K562 (cell line): ENCODE data around the gene GAPDH. TPM values are rescaled to one million over a fixed set of nuclear protein-coding genes. Genes with fewer than 3 reads are reported as not detected.

ENCODE experiments used
- BCOR ChIP-seq: fragments of 450-650 bp; IDR thresholded peaks from 2 replicates; pipeline ENCODE4 v1.6.1; 2016
- BRD4 ChIP-seq: fragments of 200-600 bp; sonication (generic); IDR thresholded peaks from 2 replicates; pipeline ENCODE4 v1.6.1; 2017; ENCODE audit warnings: inconsistent platforms
- CBX5 ChIP-seq: IDR thresholded peaks from 2 replicates; pipeline ENCODE4 v1.6.1; 2014; ENCODE audit warnings: low read depth, borderline replicate concordance
- CREB1 ChIP-seq, 2 experiments: sonication (generic) in 1 of 2; formaldehyde crosslinking in 1 of 2; IDR thresholded peaks; 2 replicates each; pipeline versions ENCODE4 v1.6.1 to v1.8.0; 2012 to 2022; ENCODE audit warnings: inconsistent platforms in 1 of 2, mild to moderate bottlenecking in 1 of 2, missing genetic modification reagents in 1 of 2, moderate library complexity in 1 of 2
- CSDE1 ChIP-seq, 2 experiments: fragments of 450-650 bp; IDR thresholded peaks; 2 replicates each; pipeline ENCODE4 v1.6.1; 2016; ENCODE audit warnings: mild to moderate bottlenecking in 1 of 2
- FOXA1 ChIP-seq: fragments of 450-650 bp; IDR thresholded peaks from 2 replicates; pipeline ENCODE4 v1.6.1; 2016; ENCODE audit warnings: mild to moderate bottlenecking, borderline replicate concordance
- FOXK1 ChIP-seq: sonication (generic); formaldehyde crosslinking; IDR thresholded peaks from 2 replicates; pipeline ENCODE4 v1.8.0; 2022; ENCODE audit warnings: missing genetic modification reagents, mild to moderate bottlenecking, borderline replicate concordance
- HDAC6 ChIP-seq: IDR thresholded peaks from 2 replicates; pipeline ENCODE4 v1.6.1; 2012; ENCODE audit warnings: low read depth, mild to moderate bottlenecking, control low read depth, inconsistent platforms, low read length, moderate library complexity
- JUN ChIP-seq, 2 experiments: sonication (generic) in 1 of 2; formaldehyde crosslinking in 1 of 2; IDR thresholded peaks; 2 replicates each; pipeline versions ENCODE4 v1.6.1 to v1.8.0; 2012 to 2022; ENCODE audit warnings: borderline replicate concordance in 2 of 2, mild to moderate bottlenecking in 2 of 2, improper control_type of control experiment in 1 of 2, low read depth in 1 of 2, low read length in 1 of 2, missing genetic modification reagents in 1 of 2
- KAT8 ChIP-seq: fragments of 450-650 bp; IDR thresholded peaks from 2 replicates; pipeline ENCODE4 v1.6.1; 2016; ENCODE audit warnings: low read depth, mild to moderate bottlenecking
- NR2F6 ChIP-seq: fragments of 450-650 bp; formaldehyde crosslinking; IDR thresholded peaks from 2 replicates; pipeline ENCODE4 v1.4.0; 2020; ENCODE audit warnings: mild to moderate bottlenecking
- PHF20 ChIP-seq: fragments of 450-650 bp; IDR thresholded peaks from 2 replicates; pipeline ENCODE4 v1.6.1; 2018; ENCODE audit not compliant: partially characterized antibody
- POLR2B ChIP-seq: fragments of 450-650 bp; IDR thresholded peaks from 2 replicates; pipeline ENCODE4 v1.6.1; 2018; ENCODE audit warnings: low read depth; ENCODE audit not compliant: partially characterized antibody
- SAFB2 ChIP-seq: fragments of 200-400 bp; formaldehyde crosslinking; IDR thresholded peaks from 2 replicates; pipeline ENCODE4 v1.6.1; 2018; ENCODE audit warnings: borderline replicate concordance, low read length, low read depth, moderate library complexity; ENCODE audit not compliant: severe bottlenecking
- SMARCC2 ChIP-seq: fragments of 450-650 bp; IDR thresholded peaks from 2 replicates; pipeline ENCODE4 v1.6.1; 2017; ENCODE audit warnings: antibody characterized with exemption, moderate library complexity, mild to moderate bottlenecking, low read depth
- SP2 ChIP-seq: IDR thresholded peaks from 2 replicates; pipeline ENCODE4 v1.6.1; 2011; ENCODE audit warnings: mild to moderate bottlenecking, low read depth, low read length, moderate library complexity; ENCODE audit not compliant: poor library complexity, severe bottlenecking; ENCODE audit errors: extremely low read depth
- SRSF9 ChIP-seq: fragments of 200-400 bp; formaldehyde crosslinking; IDR thresholded peaks from 2 replicates; pipeline ENCODE4 v1.6.1; 2017; ENCODE audit warnings: low read depth, low read length, borderline replicate concordance
- XRCC3 ChIP-seq: fragments of 450-650 bp; IDR thresholded peaks from 2 replicates; pipeline ENCODE4 v1.6.1; 2017; ENCODE audit warnings: mild to moderate bottlenecking, moderate library complexity
- ZNF583 ChIP-seq: fragments of 250-450 bp; sonication (Bioruptor Pico); IDR thresholded peaks from 2 replicates; pipeline ENCODE4 v1.4.0; 2020
- ZNF586 ChIP-seq: fragments of 450-650 bp; formaldehyde crosslinking; conservative IDR thresholded peaks from 2 replicates; pipeline ENCODE4 v1.4.0; 2020; ENCODE audit warnings: mild to moderate bottlenecking, moderate library complexity
- ZSCAN32 ChIP-seq: fragments of 450-650 bp; formaldehyde crosslinking; IDR thresholded peaks from 2 replicates; pipeline ENCODE4 v1.4.0; 2020; ENCODE audit warnings: mild to moderate bottlenecking, moderate library complexity
- polyA plus RNA-seq, 8 experiments: library from polyadenylated mRNA; depleted of rRNA in 4 of 8; stranded (reverse) in 5 of 8; unstranded in 3 of 8; fragments of >200 nt; fragmentation: Nextera tagmentation in 2 of 8; fragmentation: Illumina TruSeq in 1 of 8; extraction: Ambion mirVana in 2 of 8; extraction: Trizol in 1 of 8; gene quantifications; 2 replicates each; pipeline versions ENCODE4 v1.2.1 to v1.2.3, GENCODE V29; 2011 to 2014; ENCODE audit warnings: inconsistent platforms in 1 of 8, missing spikeins in 1 of 8
- total RNA-seq, 7 experiments: library from RNA; depleted of rRNA in 6 of 7; stranded (reverse); fragments of >200 nt in 6 of 7; fragmentation: Illumina TruSeq in 2 of 7; extraction: Trizol in 2 of 7; gene quantifications; 2 replicates each; pipeline versions ENCODE4 v1.2.1 to v1.2.3, GENCODE V29; 2011 to 2021; ENCODE audit warnings: low replicate concordance in 1 of 7
- TF ChIP-seq, protein P1 (sequence below): sonication (generic); formaldehyde crosslinking; IDR thresholded peaks from 2 replicates; pipeline ENCODE4 v1.8.0; 2023; ENCODE audit warnings: mild to moderate bottlenecking, missing genetic modification reagents
- TF ChIP-seq, protein P2 (sequence below): fragments of 250-450 bp; sonication (Bioruptor Pico); IDR thresholded peaks from 2 replicates; pipeline ENCODE4 v1.4.0; 2020; ENCODE audit warnings: mild to moderate bottlenecking, moderate library complexity
- TF ChIP-seq, protein P3 (sequence below): fragments of 450-650 bp; IDR thresholded peaks from 2 replicates; pipeline ENCODE4 v1.6.1; 2016; ENCODE audit warnings: low read depth, mild to moderate bottlenecking, moderate library complexity

GAPDH gene
- total and polyA plus RNA-seq, 9 of the 15 experiments (the other 6 are each of a cell fraction or from before 2014, with no cell fraction given) = 2,206 to 6,793 (median 4,217) TPM

DNA sequence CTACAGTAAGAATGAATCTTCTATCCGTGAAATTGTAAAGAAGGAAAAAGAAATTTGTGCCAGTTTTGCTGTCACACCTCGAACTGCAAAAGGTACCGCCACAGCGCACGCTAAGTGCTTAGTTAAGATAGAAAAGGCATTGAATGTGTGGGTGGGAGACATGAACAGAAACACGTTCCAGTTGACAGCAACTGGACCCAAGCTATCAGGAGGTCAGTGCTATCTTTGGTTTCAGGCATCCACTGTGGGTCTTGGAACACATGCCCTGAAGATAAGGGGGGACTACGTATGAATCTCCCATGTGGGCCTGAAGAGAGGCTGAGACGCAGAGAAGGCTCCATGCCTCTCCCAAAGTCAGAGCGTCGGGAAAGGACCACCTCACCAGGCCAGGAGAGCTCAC is 11.7 kb downstream of the GAPDH start (continued):
- TF ChIP-seq BCOR = peak; percentile 73; the same call in 1 of the 2 replicates
- TF ChIP-seq ZSCAN32 (CRISPR knock-in tag) = no peak
- TF ChIP-seq SMARCC2 = 0 out of 2 replicates have a peak, but pooled peaks have one; percentile 33
- no peak for TF ChIP-seq CREB1 (IDR thresholded peaks at IDR 0.05)
- no peak for TF ChIP-seq CREB1 (CRISPR knock-in tag; IDR thresholded peaks at IDR 0.05)
- TF ChIP-seq NR2F6 (CRISPR knock-in tag) = no peak
- TF ChIP-seq KAT8 = no peak
- TF ChIP-seq XRCC3 = no peak
- TF ChIP-seq ZNF586 (CRISPR knock-in tag) = no peak
- TF ChIP-seq, protein P1, sequence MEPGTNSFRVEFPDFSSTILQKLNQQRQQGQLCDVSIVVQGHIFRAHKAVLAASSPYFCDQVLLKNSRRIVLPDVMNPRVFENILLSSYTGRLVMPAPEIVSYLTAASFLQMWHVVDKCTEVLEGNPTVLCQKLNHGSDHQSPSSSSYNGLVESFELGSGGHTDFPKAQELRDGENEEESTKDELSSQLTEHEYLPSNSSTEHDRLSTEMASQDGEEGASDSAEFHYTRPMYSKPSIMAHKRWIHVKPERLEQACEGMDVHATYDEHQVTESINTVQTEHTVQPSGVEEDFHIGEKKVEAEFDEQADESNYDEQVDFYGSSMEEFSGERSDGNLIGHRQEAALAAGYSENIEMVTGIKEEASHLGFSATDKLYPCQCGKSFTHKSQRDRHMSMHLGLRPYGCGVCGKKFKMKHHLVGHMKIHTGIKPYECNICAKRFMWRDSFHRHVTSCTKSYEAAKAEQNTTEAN (CRISPR knock-in tag) = no peak
- TF ChIP-seq SP2 = no peak
- no peak for TF ChIP-seq POLR2B
- TF ChIP-seq SAFB2 = no peak
- TF ChIP-seq CBX5 = no peak
- TF ChIP-seq, protein P2, sequence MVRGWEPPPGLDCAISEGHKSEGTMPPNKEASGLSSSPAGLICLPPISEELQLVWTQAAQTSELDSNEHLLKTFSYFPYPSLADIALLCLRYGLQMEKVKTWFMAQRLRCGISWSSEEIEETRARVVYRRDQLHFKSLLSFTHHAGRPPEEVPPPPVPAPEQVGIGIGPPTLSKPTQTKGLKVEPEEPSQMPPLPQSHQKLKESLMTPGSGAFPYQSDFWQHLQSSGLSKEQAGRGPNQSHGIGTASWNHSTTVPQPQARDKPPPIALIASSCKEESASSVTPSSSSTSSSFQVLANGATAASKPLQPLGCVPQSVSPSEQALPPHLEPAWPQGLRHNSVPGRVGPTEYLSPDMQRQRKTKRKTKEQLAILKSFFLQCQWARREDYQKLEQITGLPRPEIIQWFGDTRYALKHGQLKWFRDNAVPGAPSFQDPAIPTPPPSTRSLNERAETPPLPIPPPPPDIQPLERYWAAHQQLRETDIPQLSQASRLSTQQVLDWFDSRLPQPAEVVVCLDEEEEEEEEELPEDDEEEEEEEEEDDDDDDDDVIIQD (CRISPR knock-in tag) = no peak
- TF ChIP-seq BRD4 = no peak
- no peak for TF ChIP-seq JUN (IDR thresholded peaks at IDR 0.05; ENCODE audit: borderline replicate concordance, low read depth, low read length)
- TF ChIP-seq JUN (CRISPR knock-in tag; IDR thresholded peaks at IDR 0.05; ENCODE audit: borderline replicate concordance) = no peak
- TF ChIP-seq FOXK1 (CRISPR knock-in tag) = no peak
- TF ChIP-seq, protein P3, sequence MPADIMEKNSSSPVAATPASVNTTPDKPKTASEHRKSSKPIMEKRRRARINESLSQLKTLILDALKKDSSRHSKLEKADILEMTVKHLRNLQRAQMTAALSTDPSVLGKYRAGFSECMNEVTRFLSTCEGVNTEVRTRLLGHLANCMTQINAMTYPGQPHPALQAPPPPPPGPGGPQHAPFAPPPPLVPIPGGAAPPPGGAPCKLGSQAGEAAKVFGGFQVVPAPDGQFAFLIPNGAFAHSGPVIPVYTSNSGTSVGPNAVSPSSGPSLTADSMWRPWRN = no peak
- no peak for TF ChIP-seq ZNF583 (CRISPR knock-in tag)
- TF ChIP-seq PHF20 = no peak
- TF ChIP-seq SRSF9 = no peak
- TF ChIP-seq HDAC6 = no peak
- no peak for TF ChIP-seq FOXA1
- no peak for TF ChIP-seq CSDE1 (IDR thresholded peaks at IDR 0.05)
